GM18870 (cell line): ENCODE measurements around the gene GTF2A1L.
"Not testable (repeated sequence)": the region's sequence is repeated elsewhere in the genome, so short reads cannot be mapped to it uniquely, and the experiment has no call there.

Source experiments
- ATAC-seq: cut with Tn5 transposase; IDR thresholded peaks from one replicate; pipeline ENCODE4 v1.9.1; 2021; ENCODE audit warnings: moderate library complexity; ENCODE audit not compliant: unreplicated experiment

GTF2A1L gene, protein sequence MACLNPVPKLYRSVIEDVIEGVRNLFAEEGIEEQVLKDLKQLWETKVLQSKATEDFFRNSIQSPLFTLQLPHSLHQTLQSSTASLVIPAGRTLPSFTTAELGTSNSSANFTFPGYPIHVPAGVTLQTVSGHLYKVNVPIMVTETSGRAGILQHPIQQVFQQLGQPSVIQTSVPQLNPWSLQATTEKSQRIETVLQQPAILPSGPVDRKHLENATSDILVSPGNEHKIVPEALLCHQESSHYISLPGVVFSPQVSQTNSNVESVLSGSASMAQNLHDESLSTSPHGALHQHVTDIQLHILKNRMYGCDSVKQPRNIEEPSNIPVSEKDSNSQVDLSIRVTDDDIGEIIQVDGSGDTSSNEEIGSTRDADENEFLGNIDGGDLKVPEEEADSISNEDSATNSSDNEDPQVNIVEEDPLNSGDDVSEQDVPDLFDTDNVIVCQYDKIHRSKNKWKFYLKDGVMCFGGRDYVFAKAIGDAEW

DNA sequence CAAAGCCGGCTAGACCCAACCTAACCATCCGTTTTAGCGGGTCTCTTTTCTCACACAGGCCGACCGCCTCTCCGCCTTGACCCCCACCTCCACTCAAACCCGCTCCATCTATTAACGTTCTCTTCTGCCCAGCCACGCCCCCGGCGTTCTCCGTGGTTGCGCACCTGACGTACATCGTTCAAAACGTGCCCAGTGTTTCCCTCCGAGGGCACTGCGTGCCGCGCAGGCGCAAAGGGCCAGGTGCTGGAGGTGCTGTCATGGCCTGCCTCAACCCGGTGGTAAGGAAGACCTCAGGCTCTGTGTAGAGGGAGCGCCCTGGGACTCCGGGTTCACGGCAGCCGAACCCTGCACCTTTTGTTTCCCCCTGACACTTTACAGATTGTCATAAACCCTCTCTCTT is at the start of gene GTF2A1L:
Gene GTF2A1L, plus strand, starts transcription at position 239 of the 400 bp plus-strand sequence. Its CDS starts 19 bp downstream, at position 258.
- no peak for ATAC-seq

DNA sequence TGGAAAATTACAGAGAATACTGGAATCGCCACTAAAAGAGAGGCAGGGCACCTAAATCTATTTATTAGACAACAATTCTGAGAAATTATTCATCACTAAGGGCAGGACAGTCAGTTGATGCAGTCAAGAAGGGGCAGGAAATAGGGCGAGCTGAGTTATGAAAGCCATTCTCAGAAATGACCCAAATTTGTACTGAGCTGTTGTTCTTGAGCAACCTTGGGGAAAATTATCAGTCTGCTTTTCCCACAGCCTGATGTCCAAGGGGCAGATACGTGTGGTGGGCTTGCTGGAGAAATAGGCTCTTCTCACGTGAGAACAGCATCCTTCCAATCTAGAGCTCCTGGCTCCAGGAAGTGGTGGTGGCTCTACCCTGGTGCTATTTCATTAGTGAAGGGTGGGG is 49.1 kb upstream of the GTF2A1L start:
- no peak for ATAC-seq

DNA sequence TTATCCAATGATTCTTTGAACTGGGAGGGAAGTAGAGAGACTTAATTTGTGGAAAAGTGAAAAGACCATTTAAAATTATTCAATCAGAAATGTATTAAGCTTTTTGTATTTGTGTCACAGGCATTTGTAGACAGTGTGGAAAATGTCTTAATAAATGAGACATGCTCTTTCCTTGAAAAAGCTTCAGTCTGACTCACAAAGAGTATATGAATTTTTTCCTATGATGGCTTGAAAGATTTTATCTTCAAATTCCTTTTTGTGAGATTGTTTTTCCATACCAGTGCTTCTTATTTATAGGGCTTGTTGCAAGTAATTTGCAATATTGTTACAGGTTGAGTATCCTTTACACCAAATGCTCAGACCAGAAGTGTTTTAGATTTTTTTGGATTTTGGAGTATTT is 48.2 kb upstream of the GTF2A1L start:
- no peak for ATAC-seq

DNA sequence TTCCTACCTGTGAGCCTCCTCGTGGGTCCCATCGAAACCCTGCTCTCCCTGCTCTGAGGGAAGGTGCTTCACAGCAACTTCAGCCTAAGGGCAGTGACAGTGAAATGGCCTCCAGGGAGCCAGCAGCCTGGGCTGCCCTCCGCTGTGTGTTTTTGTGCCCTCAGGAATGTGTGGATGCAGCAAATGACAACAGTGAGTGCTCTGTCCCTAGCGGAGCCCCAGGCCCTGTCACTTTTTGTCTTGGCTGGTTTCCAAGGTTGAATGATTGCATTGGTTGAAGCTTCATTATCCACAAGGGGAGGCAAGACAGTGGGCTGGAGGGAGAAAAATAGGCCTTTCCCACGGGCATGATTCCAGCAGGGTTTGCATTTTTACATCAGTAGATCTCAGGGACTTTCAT is 44.8 kb upstream of the GTF2A1L start:
- ATAC-seq, result no peak

DNA sequence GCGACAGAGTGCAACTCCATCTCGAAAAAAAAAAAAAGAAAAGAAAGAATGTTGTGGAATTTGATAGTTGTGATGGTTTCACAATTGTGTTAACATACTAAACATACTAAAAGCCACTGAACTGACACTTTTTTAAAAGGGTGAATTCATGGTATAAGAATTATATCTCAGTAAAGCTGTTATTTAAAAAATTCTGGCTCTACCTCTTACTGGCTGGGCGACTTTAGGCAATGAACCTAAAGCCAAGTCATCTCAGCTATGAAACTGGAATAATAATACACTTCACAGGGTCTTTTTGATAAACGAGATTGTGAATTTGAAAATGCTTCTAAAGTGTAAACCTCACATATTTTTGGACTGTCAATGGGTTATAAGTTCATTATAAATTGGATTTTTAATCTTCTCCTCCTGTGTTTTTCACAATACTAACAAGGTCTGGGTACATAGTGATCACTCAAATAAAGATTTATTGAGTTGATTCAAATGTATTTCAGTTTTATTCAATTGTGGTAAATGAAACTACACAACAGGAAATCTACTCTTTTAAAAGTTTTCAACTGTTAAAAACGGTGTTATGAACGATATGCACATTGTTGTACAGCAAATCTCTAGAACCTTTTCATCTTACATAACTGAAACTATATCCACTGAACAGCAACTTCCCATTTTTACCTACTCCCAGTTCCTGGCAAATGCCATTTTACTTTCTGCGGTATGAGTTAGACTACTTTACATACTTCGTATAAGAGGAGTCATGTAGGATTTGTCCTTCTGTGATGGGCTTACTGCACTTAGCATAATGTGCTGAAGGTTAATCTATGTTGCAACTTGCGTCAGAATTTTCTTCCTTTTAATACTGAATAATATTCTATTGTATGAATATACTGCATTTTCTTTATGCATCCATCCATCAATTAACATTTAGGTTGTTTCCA is 43.0 kb upstream of the GTF2A1L start:
- no peak for ATAC-seq

DNA sequence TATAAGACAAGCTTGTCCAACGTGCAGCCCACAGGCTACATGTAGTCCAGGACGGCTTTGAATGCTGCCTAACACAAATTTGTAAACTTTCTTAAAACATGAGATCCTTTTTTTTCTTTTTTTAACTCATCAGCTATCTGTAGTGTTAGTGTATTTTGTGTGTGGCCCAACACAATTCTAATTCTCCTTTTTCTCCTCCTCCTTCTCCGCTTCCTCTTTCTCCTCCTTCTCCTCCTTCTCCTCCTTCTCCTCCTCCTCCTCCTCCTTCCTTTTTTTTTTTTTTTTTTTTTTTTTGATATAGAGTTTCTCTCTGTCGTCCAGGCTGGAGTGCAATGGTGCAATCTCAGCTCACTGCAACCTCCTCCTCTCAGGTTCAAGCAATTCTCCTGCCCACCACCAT is 39.3 kb upstream of the GTF2A1L start:
- no peak for ATAC-seq

DNA sequence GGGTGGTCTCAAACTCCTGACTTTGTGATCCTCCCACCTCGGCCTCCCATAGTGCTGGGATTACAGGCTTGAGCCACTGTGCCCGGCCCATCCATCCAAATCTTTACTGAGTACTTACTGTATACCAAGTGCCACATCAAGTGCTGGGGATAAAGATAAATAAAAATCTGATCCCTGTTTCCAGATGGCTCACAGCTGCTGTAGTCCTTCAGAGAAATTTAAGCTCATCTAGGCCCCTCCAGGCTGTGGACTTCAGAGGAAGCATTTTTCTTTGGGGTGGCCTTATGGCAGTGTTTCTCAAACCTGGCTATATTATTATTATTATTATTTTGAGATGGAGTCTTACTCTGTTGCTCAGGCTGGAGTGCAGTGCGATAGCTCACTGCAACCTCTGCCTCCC is 33.7 kb upstream of the GTF2A1L start:
- no peak for ATAC-seq

DNA sequence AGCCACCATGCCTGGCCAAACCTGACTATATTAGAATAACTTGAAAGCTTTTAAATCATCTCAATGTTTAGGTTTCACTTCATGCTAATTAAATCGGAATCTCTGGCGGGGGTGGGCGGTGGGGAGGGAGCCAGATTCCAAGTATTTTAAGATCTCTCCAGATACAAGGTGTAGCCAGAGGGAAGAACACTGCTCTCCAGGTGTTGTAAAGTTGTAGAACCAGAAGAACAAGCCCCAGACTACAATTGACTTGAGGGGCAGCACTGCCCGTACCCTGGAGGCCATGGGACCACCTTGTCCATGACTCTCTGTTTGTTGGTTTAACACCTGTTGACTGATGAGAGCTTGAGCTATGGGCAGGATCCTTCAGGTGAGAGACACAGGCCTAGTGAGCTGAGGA is 33.1 kb upstream of the GTF2A1L start:
- no peak for ATAC-seq

DNA sequence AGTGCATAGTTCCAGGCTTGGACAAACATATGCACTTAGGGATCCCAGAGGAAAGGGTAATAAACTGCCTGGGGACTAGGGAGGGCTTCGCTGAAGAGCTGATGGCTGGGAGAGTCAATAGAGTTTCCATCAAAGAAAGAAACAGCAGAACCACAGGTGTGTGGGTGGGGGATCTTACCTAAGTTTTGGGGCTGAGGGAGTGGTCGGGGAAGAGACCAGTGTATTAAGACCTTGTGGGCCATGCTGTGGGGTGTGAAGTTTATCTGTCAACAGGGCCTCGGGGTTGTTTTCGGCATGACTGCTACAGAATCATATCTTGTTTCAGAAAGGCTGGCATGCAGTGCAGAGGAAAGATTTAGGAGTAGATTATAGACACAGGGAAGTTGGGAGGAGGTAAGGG is 31.2 kb upstream of the GTF2A1L start:
- no peak for ATAC-seq

DNA sequence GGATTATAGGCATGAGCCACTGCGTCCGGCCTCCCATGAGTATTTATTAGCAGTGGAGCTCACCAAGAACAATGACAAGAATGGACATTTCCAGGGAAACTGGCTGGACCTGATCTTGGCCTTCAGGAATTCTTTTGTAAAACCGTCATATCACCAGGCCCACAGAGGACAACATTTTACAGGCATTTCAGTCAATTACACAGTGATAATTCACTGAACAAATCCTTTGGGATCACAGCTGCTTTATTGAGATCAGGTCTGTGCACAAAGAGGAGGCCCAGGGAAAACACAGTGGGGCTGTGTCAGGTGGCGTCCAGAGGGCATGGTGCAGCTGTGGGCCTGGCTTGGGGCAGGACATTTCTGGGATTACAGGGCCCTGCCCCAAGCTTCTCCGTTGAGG is 30.1 kb upstream of the GTF2A1L start:
- ATAC-seq, result no peak

DNA sequence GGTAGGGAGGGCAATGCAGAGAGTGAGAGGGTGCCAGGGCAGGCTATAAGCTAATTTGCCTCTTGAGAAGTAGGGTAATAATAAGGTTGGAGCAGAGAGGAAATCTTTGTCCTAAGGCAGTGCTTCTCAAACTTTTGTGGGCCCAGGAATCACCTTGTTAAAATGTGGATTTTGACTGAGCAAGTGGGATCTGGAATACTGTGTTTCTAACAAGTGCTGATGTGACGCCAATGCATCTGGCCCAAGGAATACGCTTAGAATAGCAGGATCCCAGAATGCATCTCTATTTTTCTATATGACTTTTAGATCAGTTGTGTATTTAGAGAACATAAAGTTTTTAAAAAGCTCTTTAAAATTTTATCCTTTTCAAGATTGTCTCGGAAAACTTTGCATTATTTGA is 29.7 kb upstream of the GTF2A1L start:
- no peak for ATAC-seq

DNA sequence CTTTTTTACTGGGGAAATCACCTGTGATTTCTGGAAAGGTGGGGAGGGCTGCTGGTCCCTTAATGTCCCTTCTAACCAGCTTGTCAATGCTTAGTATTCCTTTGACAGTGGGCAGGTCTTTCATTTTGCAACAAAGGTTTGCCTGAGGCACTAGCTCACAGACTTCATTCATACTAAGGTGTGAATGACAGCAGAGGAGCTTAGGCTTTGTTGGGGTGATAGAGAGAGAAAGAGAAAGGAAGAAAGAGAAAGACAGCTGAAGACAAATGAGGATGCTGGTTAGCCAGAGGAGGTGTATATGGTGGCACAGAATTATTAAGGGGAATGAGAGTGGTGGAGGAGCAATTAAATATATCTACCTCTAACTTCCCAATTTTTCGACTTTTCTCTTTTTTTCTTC is 28.9 kb upstream of the GTF2A1L start:
- no peak for ATAC-seq

DNA sequence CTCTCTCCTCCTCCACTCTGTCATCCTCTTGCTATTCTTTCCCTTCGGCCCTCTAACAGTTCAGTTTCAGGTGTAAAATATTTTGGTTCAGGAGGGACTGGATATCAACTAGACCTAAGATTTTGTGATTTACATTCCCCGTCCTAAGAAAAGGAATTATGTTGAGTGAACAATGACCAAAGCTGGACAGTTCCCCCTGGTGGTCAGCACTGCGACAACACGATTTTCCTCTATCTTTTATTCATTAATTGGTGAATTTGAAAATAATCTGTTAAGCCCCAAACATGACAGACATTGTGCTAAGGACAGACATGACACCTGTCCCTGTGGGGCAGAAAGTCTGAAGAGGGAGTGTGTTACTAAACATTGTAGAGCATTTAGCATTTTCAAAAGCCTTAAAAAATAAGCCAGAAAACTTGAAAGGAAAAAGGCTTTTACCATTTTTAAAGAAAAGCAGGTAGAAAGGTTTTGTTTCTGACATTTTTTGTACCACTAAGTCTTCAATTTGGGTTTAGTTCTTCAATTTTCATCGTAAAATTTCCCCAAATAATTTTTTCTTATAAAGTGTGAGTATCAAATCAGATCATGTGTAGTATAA is 28.4 kb upstream of the GTF2A1L start:
- no peak for ATAC-seq

DNA sequence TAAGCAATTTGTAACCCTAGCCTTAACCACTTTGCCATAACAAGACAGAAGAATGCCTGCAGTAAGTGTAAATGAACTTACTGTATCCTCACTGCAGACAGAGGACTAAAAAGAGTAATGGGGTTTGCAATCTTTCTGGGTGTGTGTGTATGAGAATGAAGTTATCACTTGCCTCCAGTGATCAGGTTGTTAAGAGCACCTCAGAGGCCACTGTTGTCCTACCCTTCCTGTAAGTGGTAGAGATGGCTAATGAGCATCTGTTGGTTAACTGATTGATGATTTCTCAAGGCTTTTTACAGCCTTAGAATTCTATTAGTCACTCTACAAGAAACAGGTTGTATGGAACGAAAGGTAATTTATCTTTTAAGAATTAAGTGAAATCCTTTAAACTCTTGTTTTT is 27.6 kb upstream of the GTF2A1L start:
- ATAC-seq, result no peak

DNA sequence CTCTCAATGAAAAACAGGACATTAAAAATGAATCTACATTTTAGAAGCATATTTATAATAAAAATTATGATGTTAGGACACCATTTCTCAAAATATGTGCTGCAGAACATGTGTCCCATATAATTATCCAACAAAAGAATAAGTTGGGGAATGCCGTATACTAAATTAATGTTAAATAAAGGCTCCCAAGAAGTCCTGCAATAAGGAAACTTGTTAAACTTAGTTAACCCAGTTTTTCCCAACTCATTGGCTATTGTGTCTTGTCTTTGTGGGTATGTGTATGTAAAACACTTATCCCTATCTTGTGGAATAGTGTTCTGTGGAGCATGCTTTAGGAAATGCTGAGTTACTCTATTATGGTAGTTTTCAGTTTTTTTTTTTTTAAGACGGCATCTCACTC is 25.6 kb upstream of the GTF2A1L start:
- no peak for ATAC-seq

DNA sequence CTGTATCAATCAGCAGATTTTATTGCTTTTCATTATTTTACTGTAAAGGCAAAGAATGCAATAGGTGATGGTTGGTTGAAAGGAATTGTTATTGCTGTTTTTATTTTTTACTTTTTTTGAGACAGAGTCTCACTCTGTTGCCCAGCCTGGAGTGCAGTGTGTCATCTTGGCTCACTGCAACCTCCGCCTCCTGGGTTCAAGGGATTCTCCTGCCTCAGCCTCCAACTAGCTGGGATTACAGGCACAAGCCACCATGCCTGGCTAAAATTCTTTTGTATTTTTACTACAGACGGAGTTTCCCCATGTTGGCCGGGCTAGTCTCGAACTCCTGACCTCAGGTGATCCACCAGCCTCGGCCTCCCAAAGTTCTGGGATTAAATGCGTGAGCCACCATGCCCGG is 20.9 kb upstream of the GTF2A1L start:
- not testable (repeated sequence) for ATAC-seq

DNA sequence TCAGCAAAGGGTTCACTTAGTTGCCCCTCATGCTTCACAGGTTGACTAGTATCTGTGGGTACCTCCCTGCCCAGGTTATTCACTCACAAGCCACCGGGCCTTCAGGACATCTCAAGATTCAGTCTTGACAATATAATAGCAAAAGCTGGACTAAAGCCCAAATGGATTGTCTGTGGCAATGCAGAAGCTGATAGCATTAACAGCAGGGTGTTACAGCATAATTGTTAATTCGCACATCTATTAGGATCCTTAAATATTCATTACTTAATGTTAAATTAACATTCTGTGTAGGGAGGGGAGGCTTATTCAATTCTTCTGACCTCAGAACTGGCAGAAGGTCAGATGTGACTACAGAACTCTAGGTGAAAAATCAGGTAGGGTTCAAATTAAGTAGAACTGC is 20.2 kb upstream of the GTF2A1L start:
- ATAC-seq, result no peak

DNA sequence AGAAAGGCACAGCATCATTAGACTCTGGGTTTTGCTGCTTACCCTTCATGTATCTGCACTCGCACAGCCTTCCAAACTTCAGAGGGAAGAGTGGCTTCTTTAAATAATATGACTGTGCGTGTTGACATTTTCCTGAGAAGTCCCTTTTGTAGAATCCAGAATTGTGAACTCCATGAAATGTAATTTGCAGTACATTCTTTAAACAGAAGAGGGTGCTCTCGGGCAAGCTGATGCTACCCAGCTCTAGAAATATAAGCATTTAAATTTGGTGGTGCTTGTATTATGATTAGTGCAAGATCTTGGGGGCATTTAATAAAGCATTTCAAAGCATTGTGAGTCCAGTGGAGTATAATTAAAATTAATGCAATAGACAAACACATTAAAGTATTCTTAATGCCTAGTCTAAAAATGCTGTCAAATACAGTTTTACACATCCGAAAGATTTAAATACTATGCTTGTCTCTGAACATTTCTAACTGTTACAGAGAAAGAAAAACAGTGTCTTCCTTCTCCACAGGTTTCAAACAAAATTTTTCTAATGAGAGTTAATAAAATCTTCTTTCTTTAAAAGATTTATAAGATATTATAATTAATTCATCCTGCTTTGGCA is 17.3 kb upstream of the GTF2A1L start:
- no peak for ATAC-seq

DNA sequence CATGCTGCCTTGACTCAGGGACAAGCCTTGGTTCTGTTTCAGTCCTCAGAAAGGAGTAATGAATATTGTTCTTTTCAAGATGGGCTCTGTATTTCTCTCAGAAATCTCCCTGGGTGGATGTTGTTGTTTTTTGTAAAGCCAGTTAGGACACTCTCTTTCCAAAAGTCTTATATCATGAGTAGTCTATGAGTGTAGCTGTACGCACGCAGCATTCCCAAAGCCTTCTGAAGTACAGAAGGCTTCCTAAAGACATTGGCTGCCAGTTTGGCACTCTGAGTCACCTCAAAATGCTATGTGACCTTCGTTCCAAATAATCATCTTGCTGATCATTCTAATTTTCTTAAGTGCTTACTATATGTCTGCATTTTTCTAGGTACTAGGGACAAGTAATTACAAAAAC is 16.7 kb upstream of the GTF2A1L start:
- ATAC-seq, result no peak

DNA sequence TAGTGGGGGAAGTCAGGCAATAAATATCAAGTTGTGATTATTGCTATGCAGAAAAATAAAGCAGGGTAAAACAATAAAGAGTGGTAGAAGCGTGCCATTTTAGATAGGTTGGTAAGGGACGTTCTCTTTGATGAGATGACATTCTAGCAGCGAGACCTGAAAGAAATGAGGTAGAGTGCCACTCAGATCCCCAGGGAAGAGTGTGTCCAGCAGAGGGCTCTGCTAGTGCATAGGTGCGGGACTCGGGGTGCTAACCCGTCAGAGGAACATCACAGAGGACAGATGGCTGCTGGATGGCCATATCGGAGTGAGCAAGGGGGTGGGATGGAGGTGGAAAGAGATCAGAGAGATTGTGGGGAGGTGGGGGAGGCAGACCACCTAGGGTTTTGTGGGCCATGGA is 16.3 kb upstream of the GTF2A1L start:
- no peak for ATAC-seq
